A673 (cell line): ENCODE results near the gene ITGA11. TPM values are rescaled to one million over a fixed set of nuclear protein-coding genes. Genes with fewer than 3 reads are reported as not detected.

Experiments
- BruUV-seq: library from RNA; stranded (reverse); fragments of 400-500 nt; replicated peaks from 2 replicates; lab custom pipeline; 2021; lab: Mats Ljungman, UMichigan
- CTCF ChIA-PET: fragments of 300-600 bp; sonication (Branson Sonifier 250); formaldehyde crosslinking; loops from one replicate; lab custom pipeline; 2022; ENCODE audit warnings: antibody characterized with exemption; lab: Charles Lee
- POLR2A ChIA-PET: fragments of 300-600 bp; sonication (Branson Sonifier 250); formaldehyde crosslinking; loops from one replicate; lab custom pipeline; 2022; ENCODE audit warnings: antibody characterized with exemption; ENCODE audit not compliant: low non-redundant PET; lab: Charles Lee
- DNase-seq: peaks from one replicate; pipeline ENCODE4 v3.0.0-alpha.2; 2015; ENCODE audit warnings: low spot score
- H3K27ac ChIP-seq: fragments of 200-600 bp; sonication (generic); 2 replicates; pipeline ENCODE4 v1.5.1; 2016; ENCODE audit warnings: mixed run types, low read depth, mild to moderate bottlenecking, mixed read lengths, antibody characterized with exemption, low read length; ENCODE audit not compliant: poor library complexity, severe bottlenecking
- H3K27me3 ChIP-seq: fragments of 200-600 bp; sonication (generic); replicated peaks from 2 replicates; pipeline ENCODE4 v1.6.1; 2017; ENCODE audit warnings: mixed run types, low read depth, mild to moderate bottlenecking, mixed read lengths, antibody characterized with exemption, low read length; ENCODE audit not compliant: insufficient read depth, poor library complexity
- H3K36me3 ChIP-seq: fragments of 200-600 bp; sonication (generic); 2 replicates; pipeline ENCODE4 v1.6.1; 2016; ENCODE audit warnings: mixed run types, mild to moderate bottlenecking, mixed read lengths, antibody characterized with exemption, low read length; ENCODE audit not compliant: insufficient read depth, poor library complexity, severe bottlenecking
- H3K4me1 ChIP-seq: fragments of 200-600 bp; sonication (generic); 2 replicates; pipeline ENCODE4 v1.6.1; 2017; ENCODE audit warnings: mixed run types, mild to moderate bottlenecking, mixed read lengths, antibody characterized with exemption, low read length; ENCODE audit not compliant: insufficient read depth, poor library complexity, severe bottlenecking
- H3K4me3 ChIP-seq: fragments of 200-600 bp; sonication (generic); 2 replicates; pipeline ENCODE4 v1.5.1; 2016; ENCODE audit warnings: low read depth, mixed run types, mild to moderate bottlenecking, mixed read lengths, low read length; ENCODE audit not compliant: poor library complexity, severe bottlenecking
- H3K9me3 ChIP-seq: fragments of 200-600 bp; sonication (generic); 2 replicates; pipeline ENCODE4 v1.6.1; 2016; ENCODE audit warnings: mixed run types, low read depth, mild to moderate bottlenecking, mixed read lengths, antibody characterized with exemption, low read length; ENCODE audit not compliant: poor library complexity, severe bottlenecking
- EZH2 ChIP-seq: fragments of 200-600 bp; sonication (generic); IDR thresholded peaks from 2 replicates; pipeline ENCODE4 v1.6.1; 2017; ENCODE audit warnings: borderline replicate concordance, low read depth, mild to moderate bottlenecking, mixed read lengths, antibody characterized with exemption, low read length; ENCODE audit not compliant: poor library complexity, severe bottlenecking
- intact Hi-C: fragments of 100-400 bp; cut with micrococcal nuclease; formaldehyde crosslinking; loops from one replicate; pipeline ENCODE4 v1.10.0; 2022; ENCODE audit not compliant: unreplicated experiment
- total RNA-seq: library from RNA; stranded (reverse); gene quantifications from 2 replicates; pipeline ENCODE4 v1.2.3, GENCODE V29; 2021
- TF ChIP-seq, protein P1 (sequence below): fragments of 300-800, 200-600 bp; sonication (generic); conservative IDR thresholded peaks from 2 replicates; pipeline ENCODE4 v1.5.1; 2017; ENCODE audit warnings: low read depth, mild to moderate bottlenecking, antibody characterized with exemption, low read length, moderate library complexity, mixed read lengths

The ITGA11 gene
- total RNA-seq, 1 experiment from 2014 or later = 0.45 TPM

DNA sequence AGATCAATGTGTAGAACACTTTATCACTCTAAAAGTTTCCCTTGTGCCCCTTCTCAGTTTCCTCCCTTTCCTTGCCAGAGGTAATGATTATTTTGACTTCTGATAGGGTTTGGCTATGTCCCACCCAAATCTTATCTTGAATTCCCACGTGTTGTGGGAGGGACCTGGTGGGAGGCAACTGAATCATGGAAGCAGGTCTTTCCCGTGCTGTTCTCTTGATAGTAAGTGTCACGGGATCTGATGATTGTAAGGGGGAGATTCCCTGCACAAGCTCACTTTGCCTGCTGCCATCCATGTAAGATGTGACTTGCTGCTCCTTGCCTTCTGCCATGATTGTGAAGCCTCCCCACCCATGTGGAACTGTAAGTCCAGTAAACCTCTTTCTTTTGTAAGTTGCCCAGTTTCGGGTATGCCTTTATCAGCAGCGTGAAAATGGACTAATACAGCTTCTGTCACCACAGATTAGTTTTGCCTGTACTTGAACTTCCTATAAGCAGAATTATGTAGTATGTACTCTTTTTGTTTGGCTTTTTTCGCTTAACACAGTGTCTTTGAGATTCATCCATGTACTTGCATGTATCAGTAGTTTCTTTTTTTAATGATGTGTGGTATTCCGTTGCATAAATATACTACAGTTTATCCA is 147.2 kb downstream of the ITGA11 start:
- Histone ChIP-seq H3K9me3 (peaks cover 8% of the 10 kb centered on the region), H3K4me3 (no peak overlapping the region), H3K4me1 (peaks cover 20% of the 10 kb centered on the region), H3K27ac (no peak overlapping the region), H3K27me3 (no peaks in the 10 kb centered on the region), H3K36me3 (peaks cover 23% of the 10 kb centered on the region)
- ChIA-PET POLR2A (no interaction called here), CTCF (no interaction called here)
- intact Hi-C loops = no loop called here
- TF ChIP-seq, protein P1, sequence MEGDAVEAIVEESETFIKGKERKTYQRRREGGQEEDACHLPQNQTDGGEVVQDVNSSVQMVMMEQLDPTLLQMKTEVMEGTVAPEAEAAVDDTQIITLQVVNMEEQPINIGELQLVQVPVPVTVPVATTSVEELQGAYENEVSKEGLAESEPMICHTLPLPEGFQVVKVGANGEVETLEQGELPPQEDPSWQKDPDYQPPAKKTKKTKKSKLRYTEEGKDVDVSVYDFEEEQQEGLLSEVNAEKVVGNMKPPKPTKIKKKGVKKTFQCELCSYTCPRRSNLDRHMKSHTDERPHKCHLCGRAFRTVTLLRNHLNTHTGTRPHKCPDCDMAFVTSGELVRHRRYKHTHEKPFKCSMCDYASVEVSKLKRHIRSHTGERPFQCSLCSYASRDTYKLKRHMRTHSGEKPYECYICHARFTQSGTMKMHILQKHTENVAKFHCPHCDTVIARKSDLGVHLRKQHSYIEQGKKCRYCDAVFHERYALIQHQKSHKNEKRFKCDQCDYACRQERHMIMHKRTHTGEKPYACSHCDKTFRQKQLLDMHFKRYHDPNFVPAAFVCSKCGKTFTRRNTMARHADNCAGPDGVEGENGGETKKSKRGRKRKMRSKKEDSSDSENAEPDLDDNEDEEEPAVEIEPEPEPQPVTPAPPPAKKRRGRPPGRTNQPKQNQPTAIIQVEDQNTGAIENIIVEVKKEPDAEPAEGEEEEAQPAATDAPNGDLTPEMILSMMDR = no peak
- TF ChIP-seq EZH2 = no peak
- no peak for DNase-seq
- no TSS peak for BruUV-seq

DNA sequence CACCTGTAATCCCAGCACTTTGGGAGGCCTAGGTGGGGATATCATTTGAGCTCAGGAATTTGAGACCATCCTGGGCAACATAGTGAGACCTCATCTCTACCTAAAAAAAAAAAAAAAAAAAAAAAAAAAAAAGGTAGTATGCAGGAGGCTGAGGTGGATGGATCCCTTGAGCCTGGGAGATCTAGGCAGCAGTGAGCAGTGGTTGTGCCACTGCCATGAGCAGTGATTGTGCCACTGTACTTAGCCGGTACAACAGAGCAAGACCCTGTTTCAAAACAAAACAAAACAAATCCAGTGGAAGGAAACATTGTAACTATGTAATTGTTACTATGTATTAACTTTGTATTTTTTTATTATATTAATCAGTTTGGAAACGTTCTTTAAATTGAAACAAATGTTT is 148.6 kb downstream of the ITGA11 start:
- DNase-seq = no peak
- BruUV-seq = no TSS peak
- CTCF ChIA-PET = no interaction called here
- intact Hi-C loops = no loop called here
- no peak for TF ChIP-seq EZH2
- TF ChIP-seq, protein P1 = no peak
- Histone ChIP-seq H3K4me3 (no peak overlapping the region), H3K4me1 (peaks cover 25% of the 10 kb centered on the region), H3K27ac (no peak overlapping the region), H3K27me3 (no peaks in the 10 kb centered on the region), H3K36me3 (peaks cover 17% of the 10 kb centered on the region), H3K9me3 (peaks cover 8% of the 10 kb centered on the region)
- POLR2A ChIA-PET = no interaction called here

DNA sequence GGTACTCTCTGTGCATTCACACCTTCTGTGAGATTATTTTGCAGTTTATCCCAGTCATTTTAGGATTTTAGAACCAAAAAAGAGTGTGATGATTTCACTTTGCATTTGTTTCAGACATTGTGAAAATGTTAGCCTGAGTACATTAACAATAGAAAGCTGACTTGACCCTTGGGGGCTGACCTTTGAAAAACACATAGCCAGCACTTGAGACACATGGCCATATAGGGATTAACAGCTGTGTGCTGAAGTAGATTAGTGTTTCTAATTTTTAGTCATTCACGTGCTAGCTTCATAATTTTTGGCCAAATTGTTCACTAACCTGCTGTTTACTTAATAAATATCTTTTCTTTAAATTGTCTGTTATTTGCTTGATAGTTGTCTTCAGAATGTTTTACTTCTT is 151.0 kb downstream of the ITGA11 start:
- peaks cover 17% of the 10 kb centered on the region for H3K36me3 ChIP-seq
- intact Hi-C loops = no loop called here
- H3K9me3 ChIP-seq = peaks cover 8% of the 10 kb centered on the region
- ChIA-PET POLR2A (no interaction called here), CTCF (no interaction called here)
- H3K27ac ChIP-seq = no peak overlapping the region
- DNase-seq = no peak
- no peak for TF ChIP-seq EZH2
- TF ChIP-seq, protein P1 = no peak
- BruUV-seq = no TSS peak
- H3K4me3 ChIP-seq = no peak overlapping the region
- H3K27me3 ChIP-seq = no peaks in the 10 kb centered on the region
- H3K4me1 ChIP-seq = peaks cover 25% of the 10 kb centered on the region
